Ovary (tissue), 3 donors: Measurements from ENCODE around the gene ENAH.

Experiments
- POLR2A ChIP-seq: fragments of 450-650 bp; IDR thresholded peaks from one replicate; pipeline ENCODE4 v1.6.1; 2017; ENCODE audit warnings: antibody characterized with exemption, mild to moderate bottlenecking, moderate library complexity
- TF ChIP-seq, protein P1 (sequence below), 3 donors: fragments of 450-650 bp in 2 of 3; fragments of 200-600 bp in 1 of 3; IDR thresholded peaks; one replicate each; pipeline versions ENCODE4 v1.5.1 to v1.8.0; 2016 to 2022; ENCODE audit warnings: antibody characterized with exemption in 3 of 3, mild to moderate bottlenecking in 1 of 3
- donor health status: DM: no; HTN: no; CAD: no.

DNA sequence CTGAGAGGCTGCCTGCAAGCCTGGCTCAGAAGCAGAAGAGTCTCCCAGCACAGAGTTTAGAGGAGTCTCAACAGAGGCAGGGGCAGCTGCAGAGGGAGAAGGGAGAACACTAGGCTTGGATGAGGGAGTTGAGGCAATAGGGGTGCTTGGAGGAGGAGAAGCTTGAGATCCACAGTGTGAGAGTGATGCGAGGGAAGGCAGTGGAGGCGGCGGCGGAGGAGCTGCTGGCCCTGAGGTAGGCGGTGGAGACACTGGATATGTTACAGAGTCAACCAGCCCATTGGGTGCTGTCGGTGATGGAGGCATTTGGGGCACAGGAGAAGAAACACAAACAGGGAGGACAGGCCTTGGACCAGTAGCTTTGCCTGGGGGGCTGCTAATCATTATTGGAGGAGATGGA lies 135.7 kb downstream of the ENAH start:
- TF ChIP-seq, protein P1, sequence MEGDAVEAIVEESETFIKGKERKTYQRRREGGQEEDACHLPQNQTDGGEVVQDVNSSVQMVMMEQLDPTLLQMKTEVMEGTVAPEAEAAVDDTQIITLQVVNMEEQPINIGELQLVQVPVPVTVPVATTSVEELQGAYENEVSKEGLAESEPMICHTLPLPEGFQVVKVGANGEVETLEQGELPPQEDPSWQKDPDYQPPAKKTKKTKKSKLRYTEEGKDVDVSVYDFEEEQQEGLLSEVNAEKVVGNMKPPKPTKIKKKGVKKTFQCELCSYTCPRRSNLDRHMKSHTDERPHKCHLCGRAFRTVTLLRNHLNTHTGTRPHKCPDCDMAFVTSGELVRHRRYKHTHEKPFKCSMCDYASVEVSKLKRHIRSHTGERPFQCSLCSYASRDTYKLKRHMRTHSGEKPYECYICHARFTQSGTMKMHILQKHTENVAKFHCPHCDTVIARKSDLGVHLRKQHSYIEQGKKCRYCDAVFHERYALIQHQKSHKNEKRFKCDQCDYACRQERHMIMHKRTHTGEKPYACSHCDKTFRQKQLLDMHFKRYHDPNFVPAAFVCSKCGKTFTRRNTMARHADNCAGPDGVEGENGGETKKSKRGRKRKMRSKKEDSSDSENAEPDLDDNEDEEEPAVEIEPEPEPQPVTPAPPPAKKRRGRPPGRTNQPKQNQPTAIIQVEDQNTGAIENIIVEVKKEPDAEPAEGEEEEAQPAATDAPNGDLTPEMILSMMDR (IDR thresholded peaks at IDR 0.05) = no peak
- no peak for TF ChIP-seq POLR2A
